ENCODE data around the gene EPS8L3.

DNA sequence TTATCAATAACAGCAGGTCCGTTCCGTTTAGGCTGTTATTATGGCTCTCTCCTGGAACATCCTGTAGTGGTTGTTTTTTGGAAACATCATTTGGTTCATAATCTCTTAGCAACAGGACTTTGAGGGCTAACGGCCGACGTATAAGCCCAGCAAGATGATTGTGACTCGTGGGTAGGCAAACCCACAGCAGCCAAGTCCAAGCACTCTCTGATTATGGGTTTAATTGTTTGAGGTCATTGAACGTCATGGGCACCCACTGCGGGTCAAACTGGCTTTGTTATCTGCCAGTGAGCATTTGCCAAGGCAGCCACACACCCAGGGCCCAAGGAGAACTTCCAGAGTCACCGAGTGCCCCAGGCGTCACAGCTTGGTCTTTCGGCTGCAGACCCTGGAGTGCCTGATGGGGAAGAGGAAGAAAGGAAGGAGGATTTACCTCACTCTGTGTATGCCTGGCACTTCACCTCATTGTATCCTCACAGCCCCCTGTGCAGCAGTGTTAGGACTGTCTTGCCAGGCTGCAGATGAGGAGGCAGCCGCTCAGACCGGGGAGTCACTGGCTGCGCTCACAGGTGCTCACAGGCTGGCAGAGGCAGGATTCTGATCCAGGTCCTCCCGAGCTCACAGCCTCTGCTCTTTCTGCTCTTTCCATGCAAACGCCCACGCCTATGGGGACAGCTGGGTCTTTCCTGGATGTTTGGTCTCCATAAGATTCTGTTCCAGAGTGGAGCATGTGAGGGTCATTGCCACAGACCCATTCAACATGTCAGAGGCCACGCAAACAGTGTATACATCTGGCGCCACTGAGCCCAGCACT lies 30.8 kb upstream of the EPS8L3 start:
- TF ChIP-seq, protein P1, sequence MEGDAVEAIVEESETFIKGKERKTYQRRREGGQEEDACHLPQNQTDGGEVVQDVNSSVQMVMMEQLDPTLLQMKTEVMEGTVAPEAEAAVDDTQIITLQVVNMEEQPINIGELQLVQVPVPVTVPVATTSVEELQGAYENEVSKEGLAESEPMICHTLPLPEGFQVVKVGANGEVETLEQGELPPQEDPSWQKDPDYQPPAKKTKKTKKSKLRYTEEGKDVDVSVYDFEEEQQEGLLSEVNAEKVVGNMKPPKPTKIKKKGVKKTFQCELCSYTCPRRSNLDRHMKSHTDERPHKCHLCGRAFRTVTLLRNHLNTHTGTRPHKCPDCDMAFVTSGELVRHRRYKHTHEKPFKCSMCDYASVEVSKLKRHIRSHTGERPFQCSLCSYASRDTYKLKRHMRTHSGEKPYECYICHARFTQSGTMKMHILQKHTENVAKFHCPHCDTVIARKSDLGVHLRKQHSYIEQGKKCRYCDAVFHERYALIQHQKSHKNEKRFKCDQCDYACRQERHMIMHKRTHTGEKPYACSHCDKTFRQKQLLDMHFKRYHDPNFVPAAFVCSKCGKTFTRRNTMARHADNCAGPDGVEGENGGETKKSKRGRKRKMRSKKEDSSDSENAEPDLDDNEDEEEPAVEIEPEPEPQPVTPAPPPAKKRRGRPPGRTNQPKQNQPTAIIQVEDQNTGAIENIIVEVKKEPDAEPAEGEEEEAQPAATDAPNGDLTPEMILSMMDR (IDR thresholded peaks at IDR 0.05), result no peak
- TF ChIP-seq POLR2A (IDR thresholded peaks at IDR 0.05), result no peak

All from heart left ventricle (tissue), 13 donors.